GM20000 (cell line): ENCODE measurements around the gene DPCD.

ENCODE experiments used
- DNase-seq: peaks from one replicate; pipeline ENCODE4 v3.0.0; 2012; ENCODE audit warnings: low spot score
- CTCF ChIP-seq: IDR thresholded peaks from 2 replicates; pipeline ENCODE4 v1.5.1; 2012; ENCODE audit warnings: mild to moderate bottlenecking, control low read depth; ENCODE audit errors: extremely low read depth, missing control alignments

The DPCD gene

GRCh38 chr10:101558671-101559595, 29.2 kb upstream of the DPCD start:
- TF ChIP-seq CTCF, result no peak
- DNase-seq, result no peak

- no peak for DNase-seq
- no peak for TF ChIP-seq CTCF
These were observed 28.4 kb upstream of the DPCD start for GRCh38 chr10:101559596-101560297.

GRCh38 chr10:101560298-101561067, 27.6 kb upstream of the DPCD start:
- TF ChIP-seq CTCF, result no peak

GRCh38 chr10:101561068-101561915, 26.8 kb upstream of the DPCD start:
- no peak for TF ChIP-seq CTCF
- no peak for DNase-seq

More at GRCh38 chr10:101560298-101561067, 27.6 kb upstream of the DPCD start:
- DNase-seq, result no peak

- TF ChIP-seq CTCF, result no peak
These were observed 25.9 kb upstream of the DPCD start for GRCh38 chr10:101562231-101562630.

GRCh38 chr10:101563007-101563406, 25.1 kb upstream of the DPCD start:
- no peak for TF ChIP-seq CTCF
- DNase-seq, result no peak

More at GRCh38 chr10:101562231-101562630, 25.9 kb upstream of the DPCD start:
- no peak for DNase-seq
